Activated CD8-positive, alpha-beta memory T cell treated with anti-CD3 and anti-CD28 coated beads for 1 hour (primary cell): ENCODE results near the gene DOCK2.
"Not testable (repeated sequence)": the region's sequence is repeated elsewhere in the genome, so short reads cannot be mapped to it uniquely, and the experiment has no call there.

ENCODE experiments used
- DNase-seq, 2 donors: peaks; one replicate each; pipeline ENCODE4 v3.0.0-alpha.2; 2020; ENCODE audit warnings: low read depth in 1 of 2; ENCODE audit errors: extremely low read depth in 1 of 2

The DOCK2 gene

GRCh38 chr5:169637085-169637548 is at the start of gene DOCK2:
DOCK2 (plus strand) TSS chr5:169637275; CDS start chr5:169637327, 52 bp downstream.
- DNase-seq: peak in 1 of 2 donors; percentile 51

- DNase-seq: no peak
Measured at GRCh38 chr5:169590602-169591001, 46.5 kb upstream of the DOCK2 start.

GRCh38 chr5:169591636-169592035 is 45.4 kb upstream of the DOCK2 start:
- DNase-seq: no peak

- DNase-seq: no peak
Measured at GRCh38 chr5:169592937-169593650, 44.0 kb upstream of the DOCK2 start.

GRCh38 chr5:169595172-169595820 is 41.8 kb upstream of the DOCK2 start:
- DNase-seq: no peak

- DNase-seq: no peak
Measured at GRCh38 chr5:169599451-169599850, 37.6 kb upstream of the DOCK2 start.

- DNase-seq: no peak
Measured at GRCh38 chr5:169602535-169602934, 34.5 kb upstream of the DOCK2 start.

GRCh38 chr5:169606279-169606678 is 30.8 kb upstream of the DOCK2 start:
- DNase-seq: no peak

- DNase-seq: no peak
Measured at GRCh38 chr5:169607882-169608281, 29.2 kb upstream of the DOCK2 start.

GRCh38 chr5:169609716-169610115 is 27.4 kb upstream of the DOCK2 start:
- no peak for DNase-seq

GRCh38 chr5:169610606-169611005 is 26.5 kb upstream of the DOCK2 start:
- DNase-seq: no peak

GRCh38 chr5:169615561-169615960 is 21.5 kb upstream of the DOCK2 start:
- no peak for DNase-seq

- not testable (repeated sequence) for DNase-seq
Measured at GRCh38 chr5:169624307-169624706, 12.8 kb upstream of the DOCK2 start.

GRCh38 chr5:169626779-169627178 is 10.3 kb upstream of the DOCK2 start:
- no peak for DNase-seq

GRCh38 chr5:169627551-169627950 is 9.5 kb upstream of the DOCK2 start:
- no peak for DNase-seq

GRCh38 chr5:169628892-169629291 is 8.2 kb upstream of the DOCK2 start:
- no peak for DNase-seq

GRCh38 chr5:169629847-169630548 is 7.1 kb upstream of the DOCK2 start:
- no peak for DNase-seq

- DNase-seq: no peak
Measured at GRCh38 chr5:169631360-169631759, 5.7 kb upstream of the DOCK2 start.

GRCh38 chr5:169632946-169633345 is 4.1 kb upstream of the DOCK2 start:
- no peak for DNase-seq

- no peak for DNase-seq
Measured at GRCh38 chr5:169634606-169635005, 2.5 kb upstream of the DOCK2 start.

GRCh38 chr5:169635936-169636335 is 1.1 kb upstream of the DOCK2 start:
- DNase-seq: no peak
